A549 (cell line): ENCODE data around the gene FAM181A.

Source experiments
- CHD2 ChIP-seq: fragments of 150-350 bp; IDR thresholded peaks from 2 replicates; pipeline ENCODE4 v1.6.1; 2014; ENCODE audit warnings: low read length; ENCODE audit not compliant: partially characterized antibody
- CTCF ChIP-seq: fragments of >200 bp; sonication (Bioruptor Twin); formaldehyde crosslinking; IDR thresholded peaks from 3 replicates; pipeline ENCODE4 v1.5.1; 2016
- ELK1 ChIP-seq: fragments of 150-350 bp; IDR thresholded peaks from 2 replicates; pipeline ENCODE4 v1.6.1; 2014; ENCODE audit warnings: low read depth, mild to moderate bottlenecking, low read length
- EP300 ChIP-seq, 2 experiments: fragments of >200 bp; sonication (Bioruptor Twin); formaldehyde crosslinking; IDR thresholded peaks; 2 replicates in 1 of 2; 3 replicates in 1 of 2; pipeline ENCODE4 v1.6.1; 2016 to 2017
- JUNB ChIP-seq: fragments of >200 bp; sonication (Bioruptor Twin); formaldehyde crosslinking; IDR thresholded peaks from 2 replicates; pipeline ENCODE4 v1.6.1; 2016
- POLR2A ChIP-seq: IDR thresholded peaks from 2 replicates; pipeline ENCODE4 v1.6.1; 2012; ENCODE audit warnings: mild to moderate bottlenecking, low read length
- RAD21 ChIP-seq, 2 experiments: fragments of >200 bp in 1 of 2; sonication (Bioruptor Twin) in 1 of 2; formaldehyde crosslinking in 1 of 2; IDR thresholded peaks in 1 of 2; conservative IDR thresholded peaks in 1 of 2; 2 replicates in 1 of 2; 3 replicates in 1 of 2; pipeline ENCODE4 v1.6.1; 2012 to 2018; ENCODE audit warnings: inconsistent platforms in 1 of 2
- RCOR1 ChIP-seq: fragments of 150-350 bp; IDR thresholded peaks from 2 replicates; pipeline ENCODE4 v1.6.1; 2014; ENCODE audit warnings: antibody characterized with exemption, low read length, low read depth
- RFX5 ChIP-seq: fragments of 450-650 bp; IDR thresholded peaks from 2 replicates; pipeline ENCODE4 v1.7.1; 2014; ENCODE audit warnings: antibody characterized with exemption, mild to moderate bottlenecking, moderate library complexity
- SMC3 ChIP-seq: fragments of >200 bp; sonication (Bioruptor Twin); formaldehyde crosslinking; IDR thresholded peaks from 3 replicates; pipeline ENCODE4 v1.6.1; 2018; ENCODE audit warnings: inconsistent platforms
- SREBF2 ChIP-seq: fragments of 450-650 bp; IDR thresholded peaks from 2 replicates; pipeline ENCODE4 v1.6.1; 2014; ENCODE audit warnings: mild to moderate bottlenecking, moderate library complexity
- USF2 ChIP-seq: fragments of 450-650 bp; IDR thresholded peaks from 2 replicates; pipeline ENCODE4 v1.6.1; 2014; ENCODE audit warnings: antibody characterized with exemption
- ZSCAN20 ChIP-seq: fragments of 250-450 bp; sonication (Bioruptor Pico); IDR thresholded peaks from 2 replicates; pipeline ENCODE4 v1.8.0; 2022; ENCODE audit warnings: mild to moderate bottlenecking, moderate library complexity

DNA sequence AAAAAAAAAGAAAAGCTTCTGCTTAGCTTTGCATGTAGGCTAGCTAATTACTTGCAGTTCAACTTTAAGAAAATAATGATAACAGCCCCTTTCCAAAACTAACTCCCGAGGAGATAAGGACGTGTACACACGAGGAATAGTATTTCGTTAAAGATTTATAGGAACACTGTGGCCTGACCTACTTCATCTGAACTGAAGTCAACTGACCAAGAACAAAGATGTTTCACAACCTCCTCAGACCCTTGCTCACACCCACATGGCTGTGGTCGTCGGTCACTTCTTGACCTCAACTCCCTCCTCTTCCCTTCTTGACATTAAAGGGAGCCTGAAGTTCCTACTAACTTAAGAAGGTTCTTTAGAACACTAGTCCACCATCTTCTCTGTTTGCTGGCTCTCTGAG is 25.3 kb upstream of the FAM181A start:
- no peak for TF ChIP-seq CTCF
- no peak for TF ChIP-seq RFX5
- TF ChIP-seq SREBF2, result no peak
- no peak for TF ChIP-seq CHD2
- TF ChIP-seq POLR2A, result no peak
- TF ChIP-seq ELK1, result no peak
- no peak for TF ChIP-seq USF2
- no peak for TF ChIP-seq ZSCAN20 (CRISPR knock-in tag)
- TF ChIP-seq JUNB, result no peak
- TF ChIP-seq SMC3, result no peak
- TF ChIP-seq RCOR1, result no peak
- TF ChIP-seq EP300 (IDR thresholded peaks at IDR 0.05), result no peak
- TF ChIP-seq RAD21 (conservative IDR thresholded peaks at IDR 0.05 in 1 of 2, IDR thresholded peaks at IDR 0.05 in 1 of 2), result no peak
